MV-4-11 (cell line): Measurements from ENCODE around the gene PIK3R6.

Experiments
- DNase-seq: peaks from one replicate; lab custom pipeline; 2025; lab: John Stamatoyannopoulos, UW

Gene PIK3R6, protein sequence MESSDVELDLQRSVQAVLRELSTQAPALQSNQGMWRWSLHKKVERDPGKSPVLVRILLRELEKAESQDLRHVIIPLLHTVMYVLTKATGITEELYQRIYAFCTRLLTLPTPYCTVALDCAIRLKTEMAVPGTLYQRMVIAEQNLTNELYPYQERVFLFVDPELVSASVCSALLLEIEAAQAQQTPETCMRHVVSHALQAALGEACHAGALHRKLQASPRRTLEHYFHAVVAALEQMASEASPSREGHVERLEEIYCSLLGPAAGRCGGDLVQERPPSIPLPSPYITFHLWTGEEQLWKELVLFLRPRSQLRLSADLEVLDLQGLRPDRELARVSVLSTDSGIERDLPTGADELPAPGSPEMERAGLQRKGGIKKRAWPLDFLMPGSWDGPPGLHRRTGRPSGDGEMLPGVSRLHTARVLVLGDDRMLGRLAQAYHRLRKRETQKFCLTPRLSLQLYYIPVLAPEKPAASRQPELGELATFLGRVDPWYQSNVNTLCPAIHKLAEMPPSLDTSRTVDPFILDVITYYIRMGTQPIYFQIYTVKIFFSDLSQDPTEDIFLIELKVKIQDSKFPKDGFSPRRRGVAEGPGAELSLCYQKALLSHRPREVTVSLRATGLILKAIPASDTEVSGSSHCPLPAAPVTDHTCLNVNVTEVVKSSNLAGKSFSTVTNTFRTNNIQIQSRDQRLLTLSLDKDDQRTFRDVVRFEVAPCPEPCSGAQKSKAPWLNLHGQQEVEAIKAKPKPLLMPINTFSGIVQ

DNA sequence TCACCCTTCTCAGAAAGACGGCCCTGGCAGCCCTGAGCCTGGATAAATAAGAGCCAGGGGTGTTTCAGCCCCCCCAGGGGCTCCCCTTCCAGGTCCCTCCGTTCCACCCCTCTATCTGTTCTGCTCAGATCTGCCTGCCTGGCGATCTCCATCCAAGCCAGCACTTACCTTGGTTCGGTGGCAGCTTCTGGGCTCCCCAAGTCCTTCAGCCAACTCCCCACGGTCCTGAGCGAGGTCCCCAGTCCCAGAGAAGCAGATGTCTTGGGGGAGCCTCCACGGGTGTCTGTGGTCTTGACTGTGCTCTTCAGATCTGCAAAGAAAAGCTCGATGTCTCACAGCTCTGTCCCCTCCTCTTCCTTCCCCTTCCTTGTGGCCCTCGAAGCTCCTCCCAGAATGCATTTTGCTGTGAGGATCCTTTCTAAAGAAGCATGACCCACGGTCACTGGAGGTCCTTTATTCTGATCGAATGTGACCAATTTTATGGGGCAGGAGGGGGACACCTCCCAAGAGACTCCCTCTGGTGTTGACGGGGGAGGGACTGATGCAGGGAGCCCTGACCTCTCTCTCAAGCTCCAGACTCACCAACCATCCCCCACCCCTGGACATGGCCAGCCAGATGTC, at the start of gene PIK3R6:
Gene PIK3R6 (minus strand): TSS at position 314 of the 621 bp plus-strand sequence. CDS start 17,880 bp downstream, outside the sequence.
- DNase-seq, result peak; percentile 49

GRCh38 chr17:8916466-8916865, 49.0 kb upstream of the PIK3R6 start:
- peak; percentile 58 for DNase-seq

DNA sequence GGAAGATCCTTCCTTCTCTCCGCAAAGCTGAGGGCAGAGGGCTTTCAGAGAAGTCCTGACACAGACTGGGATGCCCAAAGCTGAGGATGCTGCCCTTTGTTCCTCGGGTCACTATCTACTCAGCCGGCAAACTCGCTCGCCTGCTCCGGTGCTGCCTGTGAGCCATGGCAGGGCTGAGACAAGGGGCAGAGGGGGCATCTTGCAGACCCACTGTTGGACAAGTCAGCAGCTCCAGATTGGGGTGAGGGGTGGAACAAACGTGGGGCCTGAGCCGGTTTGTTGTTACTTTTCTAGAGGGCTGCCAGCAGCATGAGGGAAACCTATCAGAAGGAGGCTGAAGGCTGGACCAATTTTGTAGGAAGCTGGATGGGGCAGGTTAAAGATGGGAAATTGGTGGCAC, 47.1 kb upstream of the PIK3R6 start:
- no peak for DNase-seq

- DNase-seq, result no peak
Observed at GRCh38 chr17:8913879-8914278, 46.4 kb upstream of the PIK3R6 start.

- DNase-seq, result no peak
Observed at GRCh38 chr17:8913091-8913490, 45.6 kb upstream of the PIK3R6 start.

- no peak for DNase-seq
Observed at GRCh38 chr17:8912084-8912981, 44.9 kb upstream of the PIK3R6 start.

GRCh38 chr17:8910969-8911604, 43.6 kb upstream of the PIK3R6 start:
- no peak for DNase-seq

GRCh38 chr17:8909586-8910270, 42.3 kb upstream of the PIK3R6 start:
- DNase-seq, result no peak

- no peak for DNase-seq
Observed at GRCh38 chr17:8905331-8905730, 37.9 kb upstream of the PIK3R6 start.

- no peak for DNase-seq
Observed at GRCh38 chr17:8904686-8905085, 37.2 kb upstream of the PIK3R6 start.

- no peak for DNase-seq
Observed at GRCh38 chr17:8904201-8904600, 36.7 kb upstream of the PIK3R6 start.

DNA sequence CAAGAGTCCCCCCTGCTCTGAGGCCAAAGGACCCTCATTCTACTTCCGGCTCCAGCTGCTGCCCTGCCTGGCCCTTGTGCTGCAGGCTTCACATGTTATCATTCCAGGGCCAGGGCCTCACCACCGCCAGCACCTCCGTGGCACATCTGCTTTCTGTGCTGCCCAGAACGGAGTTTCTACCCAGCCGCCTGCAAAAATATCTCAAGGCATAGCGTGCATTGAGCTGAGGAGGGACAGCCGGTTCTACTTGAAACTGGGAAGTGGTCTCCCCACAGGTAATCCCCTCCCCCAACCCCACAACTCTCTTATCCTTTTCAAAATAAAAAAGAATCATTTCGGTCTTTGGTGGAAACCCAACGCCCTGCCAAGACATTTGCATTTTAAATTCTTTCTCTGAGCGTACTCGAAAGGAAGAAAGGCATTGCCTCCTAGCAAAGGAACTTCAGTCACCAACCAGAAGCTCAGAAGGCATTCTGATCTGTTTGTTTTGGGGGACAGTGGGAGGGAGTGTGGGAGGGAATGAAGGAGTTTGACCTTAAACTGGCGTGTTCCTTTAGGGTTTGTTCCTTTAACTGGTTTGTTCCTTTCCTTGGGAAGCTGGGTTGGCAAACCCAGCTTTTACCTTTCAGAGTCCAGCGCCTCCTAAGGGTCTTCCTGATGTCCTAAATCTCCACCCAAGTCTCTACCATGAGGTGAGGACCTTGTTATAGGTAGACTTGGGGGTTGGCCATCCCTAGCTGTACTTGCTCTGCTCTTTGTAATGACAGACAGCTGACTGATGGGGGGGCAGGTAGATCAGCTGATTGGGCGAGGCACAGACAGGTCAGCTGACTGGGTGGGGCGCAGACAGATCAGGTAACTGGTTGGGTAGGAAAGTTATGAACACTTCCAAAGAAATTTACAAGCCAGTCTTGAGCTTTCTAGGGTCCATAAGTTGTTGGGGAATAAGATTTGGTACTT, 33.4 kb upstream of the PIK3R6 start:
- no peak for DNase-seq

- DNase-seq, result no peak
Observed at GRCh38 chr17:8900207-8900606, 32.7 kb upstream of the PIK3R6 start.

- no peak for DNase-seq
Observed at GRCh38 chr17:8898636-8899035, 31.2 kb upstream of the PIK3R6 start.

- DNase-seq, result no peak
Observed at GRCh38 chr17:8898126-8898525, 30.7 kb upstream of the PIK3R6 start.

DNA sequence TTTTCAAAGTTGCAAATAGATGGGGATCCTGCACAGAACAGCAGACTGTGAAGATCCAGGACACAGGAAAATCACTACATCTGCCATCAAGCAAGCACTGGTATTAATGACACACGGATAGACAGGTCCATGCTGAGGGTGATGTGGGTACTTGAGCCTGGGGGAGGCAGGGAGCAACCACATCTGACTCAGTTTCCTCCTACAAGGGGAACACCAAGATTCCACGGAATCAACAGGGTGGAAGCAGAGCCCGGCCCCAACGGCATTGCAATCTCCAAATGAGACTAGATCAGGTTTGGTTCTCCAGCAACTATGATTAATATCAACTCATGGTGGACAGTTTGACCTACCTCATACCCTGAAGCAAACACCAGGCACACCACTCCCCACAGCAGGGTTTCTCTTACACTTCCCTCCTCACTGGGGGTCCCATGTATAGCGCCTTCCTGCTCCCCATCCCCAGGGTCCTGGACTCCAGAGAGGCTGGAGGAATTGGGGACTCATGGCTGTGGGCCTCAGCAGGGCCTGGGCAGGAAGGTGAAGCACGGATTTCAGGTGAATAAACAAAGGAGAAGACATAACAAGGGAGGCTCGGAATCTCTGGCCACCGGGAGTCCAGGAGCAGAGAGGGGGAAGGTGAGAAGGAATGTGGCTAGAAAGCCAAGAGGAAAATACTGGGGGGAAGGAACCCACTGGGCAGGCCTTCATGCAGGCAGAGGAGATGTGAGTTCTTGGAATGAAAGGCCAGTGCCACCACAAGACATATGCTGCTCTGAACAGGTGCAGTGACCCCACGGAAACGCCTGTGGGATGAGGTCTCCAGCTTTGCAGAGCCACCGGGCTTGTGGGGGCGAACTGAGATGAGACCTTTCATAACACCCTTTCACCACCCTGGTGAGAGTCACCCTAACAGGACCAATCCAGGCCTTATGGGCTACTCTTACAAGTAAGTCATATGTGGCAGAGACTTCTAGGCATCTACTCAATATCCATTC, 29.5 kb upstream of the PIK3R6 start:
- DNase-seq, result no peak

GRCh38 chr17:8896087-8896486, 28.6 kb upstream of the PIK3R6 start:
- no peak for DNase-seq
